ENCODE measurements around the gene ASGR1.

Gene ASGR1

GRCh38 chr17:7123844-7124243 lies 55.3 kb downstream of the ASGR1 start:
- Mint-ChIP-seq H3K4me3 (no peak overlapping the region), H3K4me1 (peaks cover 4 to 17% of the 10 kb centered on the region in 2 donors), H3K9me3 (no peaks in the 10 kb centered on the region), H3K36me3 (no peaks in the 10 kb centered on the region), H3K27me3 (peaks cover 15 to 21% of the 10 kb centered on the region in 2 donors), H3K27ac (no peak overlapping the region)
- ATAC-seq (replicated peaks) (no peak), DNase-seq (no peak)
